ENCODE measurements around the gene ACTN2. TPM values are rescaled to one million over a fixed set of nuclear protein-coding genes. Genes with fewer than 3 reads are reported as not detected.

ACTN2 gene
- not detected in 2 replicates for total RNA-seq (2014; rRNA removed; shearing (Covaris generic); ENCODE audit: low replicate concordance)

DNA sequence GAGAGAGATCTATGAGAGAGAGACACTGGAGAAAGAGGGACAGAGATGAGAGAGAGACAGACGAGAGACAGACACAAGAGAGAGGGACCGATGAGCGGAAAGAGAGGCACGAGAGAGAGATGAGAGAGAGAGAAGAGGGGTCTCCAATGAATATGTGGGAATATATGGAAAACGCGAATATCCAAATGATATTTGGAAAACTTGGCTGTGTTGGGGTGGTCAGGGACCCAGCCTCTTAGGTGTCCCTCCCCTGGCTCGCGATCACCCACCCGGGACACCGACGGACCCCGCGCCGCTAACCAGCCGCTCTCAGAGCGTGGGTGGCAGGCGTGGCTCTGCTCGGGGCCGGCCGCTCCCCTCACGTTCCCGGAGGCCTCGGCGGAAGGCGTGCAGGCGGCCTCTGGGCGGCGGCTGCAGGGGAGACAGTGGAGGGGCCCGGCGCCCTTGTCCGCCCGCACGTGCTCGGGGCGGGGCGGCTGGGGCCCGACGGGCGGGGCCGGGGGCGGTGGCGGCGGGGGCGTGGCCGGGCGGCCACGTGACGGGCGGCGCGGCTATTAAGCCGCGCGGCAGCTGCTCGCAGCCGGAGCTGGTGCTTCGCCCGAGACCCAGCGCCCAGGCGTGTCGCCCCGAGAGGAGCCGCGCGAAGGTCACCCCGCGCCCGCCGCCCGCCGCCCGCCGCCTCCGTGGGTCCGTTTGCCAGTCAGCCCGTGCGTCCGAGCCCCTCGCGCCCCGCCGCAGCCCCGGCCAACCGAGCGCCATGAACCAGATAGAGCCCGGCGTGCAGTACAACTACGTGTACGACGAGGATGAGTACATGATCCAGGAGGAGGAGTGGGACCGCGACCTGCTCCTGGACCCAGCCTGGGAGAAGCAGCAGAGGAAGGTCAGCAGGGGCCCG lies at the start of gene ACTN2:
Gene ACTN2, plus strand, starts transcription at position 583 of the 898 bp plus-strand sequence. Its CDS starts 175 bp downstream, at position 758.
- H3K9ac ChIP-seq (ENCODE audit: low read length) = no peak within 1 kb of the TSS
- H3K27me3 ChIP-seq (ENCODE audit: low read length) = no peaks in the 10 kb centered on the region
- no peaks in the 10 kb centered on the region for H4K20me1 ChIP-seq (ENCODE audit: insufficient read depth, low read depth, low read length)
- no peak within 1 kb of the TSS for H3K4me3 ChIP-seq (ENCODE audit: low read length)
- H3K4me2 ChIP-seq (ENCODE audit: low read depth, low read length, poor library complexity, severe bottlenecking) = no peak within 1 kb of the TSS
- DNase-seq = no peak
- H3K4me1 ChIP-seq (ENCODE audit: low read length) = no peaks in the 10 kb centered on the region
- no peaks in the 10 kb centered on the region for H3K9me2 ChIP-seq (replicated peaks; ENCODE audit: insufficient read depth, low read length)
- no peak within 1 kb of the TSS for H3K27ac ChIP-seq (ENCODE audit: low read length)
- H3K9me3 ChIP-seq (ENCODE audit: low read length) = no peaks in the 10 kb centered on the region
- no peaks in the 10 kb centered on the region for H3K79me2 ChIP-seq (ENCODE audit: low read length)
- H2AFZ ChIP-seq (ENCODE audit: low read length) = no peak within 1 kb of the TSS
- H3K36me3 ChIP-seq (ENCODE audit: insufficient read depth, low read length) = no peaks in the 10 kb centered on the region

DNA sequence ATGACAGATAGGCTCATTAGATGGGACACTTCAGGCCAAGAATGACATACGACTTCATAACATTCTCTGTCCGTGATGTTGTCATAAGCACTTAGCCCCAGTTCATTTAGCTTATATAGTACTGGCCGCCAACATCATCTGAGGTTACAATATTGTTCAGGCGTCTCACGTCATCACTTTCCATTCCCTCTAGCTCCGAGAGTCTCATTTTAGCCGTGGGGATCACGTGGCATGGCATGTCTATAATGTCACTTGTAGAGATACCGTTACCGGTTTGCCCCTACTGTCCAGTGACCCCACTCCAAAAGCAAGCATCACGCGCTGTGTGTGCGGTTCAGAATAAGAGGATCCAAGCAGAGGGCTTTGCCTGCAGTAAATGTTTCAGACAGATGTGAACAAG lies 47.4 kb upstream of the ACTN2 start:
- Histone ChIP-seq H3K27me3 (ENCODE audit: low read length) (no peaks in the 10 kb centered on the region), H3K36me3 (ENCODE audit: insufficient read depth, low read length) (no peaks in the 10 kb centered on the region), H2AFZ (ENCODE audit: low read length) (no peak overlapping the region), H3K4me1 (ENCODE audit: low read length) (no peaks in the 10 kb centered on the region), H4K20me1 (ENCODE audit: insufficient read depth, low read depth, low read length) (no peaks in the 10 kb centered on the region), H3K79me2 (ENCODE audit: low read length) (no peaks in the 10 kb centered on the region), H3K9me3 (ENCODE audit: low read length) (no peaks in the 10 kb centered on the region), H3K4me3 (ENCODE audit: low read length) (no peak overlapping the region), H3K27ac (ENCODE audit: low read length) (no peak overlapping the region), H3K4me2 (ENCODE audit: low read depth, low read length, poor library complexity, severe bottlenecking) (no peak overlapping the region), H3K9me2 (replicated peaks; ENCODE audit: insufficient read depth, low read length) (no peaks in the 10 kb centered on the region), H3K9ac (ENCODE audit: low read length) (no peak overlapping the region)
- DNase-seq = no peak

DNA sequence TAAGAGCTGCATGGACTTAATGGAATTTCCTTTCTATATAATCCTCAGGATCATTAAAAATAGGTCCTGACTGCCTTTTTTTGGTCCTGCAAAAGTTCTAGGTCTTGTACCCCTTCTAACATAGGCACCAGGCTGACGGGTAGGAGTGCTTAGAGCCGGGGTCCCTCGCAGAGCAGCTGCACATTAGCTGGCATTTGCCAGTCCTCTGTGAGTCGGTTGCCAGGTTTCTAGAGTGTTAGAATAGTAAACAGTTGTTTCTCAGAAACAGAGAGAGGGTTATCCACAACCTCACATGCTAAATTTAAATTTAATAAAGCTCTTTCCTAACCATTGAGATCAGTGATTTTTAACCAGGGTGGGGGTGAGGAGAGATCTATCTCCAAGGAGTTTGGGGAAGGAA lies 46.6 kb upstream of the ACTN2 start:
- Histone ChIP-seq H3K9me3 (ENCODE audit: low read length) (no peaks in the 10 kb centered on the region), H3K36me3 (ENCODE audit: insufficient read depth, low read length) (no peaks in the 10 kb centered on the region), H3K4me3 (ENCODE audit: low read length) (no peak overlapping the region), H3K4me1 (ENCODE audit: low read length) (no peaks in the 10 kb centered on the region), H3K27ac (ENCODE audit: low read length) (no peak overlapping the region), H3K9me2 (replicated peaks; ENCODE audit: insufficient read depth, low read length) (no peaks in the 10 kb centered on the region), H3K4me2 (ENCODE audit: low read depth, low read length, poor library complexity, severe bottlenecking) (no peak overlapping the region), H3K79me2 (ENCODE audit: low read length) (no peaks in the 10 kb centered on the region), H2AFZ (ENCODE audit: low read length) (no peak overlapping the region), H4K20me1 (ENCODE audit: insufficient read depth, low read depth, low read length) (no peaks in the 10 kb centered on the region), H3K27me3 (ENCODE audit: low read length) (no peaks in the 10 kb centered on the region), H3K9ac (ENCODE audit: low read length) (no peak overlapping the region)
- no peak for DNase-seq

DNA sequence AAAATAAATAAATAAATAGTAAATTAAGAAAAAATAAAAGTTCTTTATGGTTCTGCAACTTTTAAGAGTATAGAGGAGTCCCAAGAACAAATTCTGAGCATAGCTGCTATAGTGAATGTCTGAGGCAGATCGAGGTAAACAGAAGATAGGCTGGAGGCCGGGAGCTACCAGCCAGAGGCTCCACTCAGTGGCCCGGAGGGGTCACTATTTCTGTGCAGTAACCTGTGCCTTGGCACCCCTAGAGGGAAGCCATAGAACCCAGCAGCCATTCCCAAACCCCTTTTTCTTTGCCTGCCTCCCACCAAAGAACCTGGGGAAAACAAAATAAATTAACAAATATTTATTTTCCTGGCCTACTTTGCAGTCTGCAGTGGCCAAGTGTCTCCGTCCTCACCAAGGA lies 43.5 kb upstream of the ACTN2 start:
- H3K9ac ChIP-seq (ENCODE audit: low read length) = no peak overlapping the region
- H2AFZ ChIP-seq (ENCODE audit: low read length) = no peak overlapping the region
- H3K4me2 ChIP-seq (ENCODE audit: low read depth, low read length, poor library complexity, severe bottlenecking) = no peak overlapping the region

DNA sequence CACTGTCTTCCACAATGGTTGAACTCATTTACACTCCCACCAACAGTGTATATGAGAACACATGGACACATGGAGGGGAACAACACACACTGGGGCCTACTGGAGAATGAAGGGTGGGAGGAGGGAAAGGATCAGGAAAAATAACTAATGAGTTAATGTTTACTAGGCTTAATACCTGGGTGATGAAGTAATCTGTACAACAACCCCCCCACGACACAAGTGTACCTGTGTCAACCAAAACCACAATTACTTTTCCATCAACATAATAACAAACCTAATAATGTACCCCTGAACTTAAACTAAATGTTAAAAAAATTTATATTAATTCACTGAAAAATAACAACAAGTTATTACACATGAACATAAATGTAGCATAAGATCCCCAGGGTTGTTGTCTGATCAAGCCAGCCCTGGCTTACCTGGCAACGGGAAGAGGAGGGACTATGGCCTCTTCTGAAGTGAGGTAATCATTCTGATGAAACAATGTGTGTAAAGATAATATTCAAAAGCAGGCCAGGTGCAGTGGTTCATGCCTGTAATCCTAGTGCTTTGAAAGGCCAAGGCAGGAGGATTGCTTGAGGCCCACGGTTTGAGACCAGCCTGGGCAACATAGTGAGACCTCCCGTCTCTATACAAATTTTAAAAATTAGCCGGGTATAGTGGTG lies 41.2 kb upstream of the ACTN2 start:
- no peak overlapping the region for H3K4me3 ChIP-seq (ENCODE audit: low read length)
- no peaks in the 10 kb centered on the region for H3K36me3 ChIP-seq (ENCODE audit: insufficient read depth, low read length)
- no peak overlapping the region for H2AFZ ChIP-seq (ENCODE audit: low read length)
- H3K9ac ChIP-seq (ENCODE audit: low read length) = no peak overlapping the region
- no peak overlapping the region for H3K27ac ChIP-seq (ENCODE audit: low read length)
- H4K20me1 ChIP-seq (ENCODE audit: insufficient read depth, low read depth, low read length) = no peaks in the 10 kb centered on the region
- H3K9me2 ChIP-seq (replicated peaks; ENCODE audit: insufficient read depth, low read length) = no peaks in the 10 kb centered on the region
- no peaks in the 10 kb centered on the region for H3K27me3 ChIP-seq (ENCODE audit: low read length)
- H3K79me2 ChIP-seq (ENCODE audit: low read length) = no peaks in the 10 kb centered on the region
- no peak overlapping the region for H3K4me2 ChIP-seq (ENCODE audit: low read depth, low read length, poor library complexity, severe bottlenecking)
- DNase-seq = no peak
- H3K4me1 ChIP-seq (ENCODE audit: low read length) = no peaks in the 10 kb centered on the region
- H3K9me3 ChIP-seq (ENCODE audit: low read length) = no peaks in the 10 kb centered on the region

More for the DNA sequence above, 43.5 kb upstream of the ACTN2 start:
- H3K36me3 ChIP-seq (ENCODE audit: insufficient read depth, low read length) = no peaks in the 10 kb centered on the region
- no peaks in the 10 kb centered on the region for H4K20me1 ChIP-seq (ENCODE audit: insufficient read depth, low read depth, low read length)
- no peaks in the 10 kb centered on the region for H3K9me2 ChIP-seq (replicated peaks; ENCODE audit: insufficient read depth, low read length)
- no peak overlapping the region for H3K27ac ChIP-seq (ENCODE audit: low read length)
- H3K4me3 ChIP-seq (ENCODE audit: low read length) = no peak overlapping the region
- H3K27me3 ChIP-seq (ENCODE audit: low read length) = no peaks in the 10 kb centered on the region
- no peaks in the 10 kb centered on the region for H3K9me3 ChIP-seq (ENCODE audit: low read length)
- H3K79me2 ChIP-seq (ENCODE audit: low read length) = no peaks in the 10 kb centered on the region
- no peak for DNase-seq
- no peaks in the 10 kb centered on the region for H3K4me1 ChIP-seq (ENCODE audit: low read length)

DNA sequence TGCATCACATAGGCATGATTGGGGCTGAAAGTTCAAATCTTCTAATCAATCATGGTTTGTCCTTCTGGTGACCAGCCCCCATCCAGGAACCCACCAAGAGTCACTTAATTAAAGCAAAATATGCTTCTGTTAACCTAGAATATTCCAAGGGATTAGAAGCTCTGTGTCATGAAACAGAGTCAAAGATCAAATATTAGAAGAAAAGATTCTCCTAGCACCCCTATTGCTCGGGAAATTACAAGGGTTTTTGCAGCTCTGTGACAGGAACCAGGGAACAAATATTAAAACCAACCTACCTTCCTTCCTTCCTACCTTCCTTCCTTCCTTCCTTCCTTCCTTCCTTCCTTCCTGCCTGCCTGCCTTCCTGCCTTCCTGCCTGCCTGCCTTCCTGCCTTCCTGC lies 31.8 kb upstream of the ACTN2 start:
- Histone ChIP-seq H3K4me1 (ENCODE audit: low read length) (no peaks in the 10 kb centered on the region), H3K27ac (ENCODE audit: low read length) (no peak overlapping the region), H3K9ac (ENCODE audit: low read length) (no peak overlapping the region), H3K4me2 (ENCODE audit: low read depth, low read length, poor library complexity, severe bottlenecking) (no peak overlapping the region), H3K9me3 (ENCODE audit: low read length) (no peaks in the 10 kb centered on the region), H3K9me2 (replicated peaks; ENCODE audit: insufficient read depth, low read length) (no peaks in the 10 kb centered on the region), H4K20me1 (ENCODE audit: insufficient read depth, low read depth, low read length) (no peaks in the 10 kb centered on the region), H2AFZ (ENCODE audit: low read length) (no peak overlapping the region), H3K36me3 (ENCODE audit: insufficient read depth, low read length) (no peaks in the 10 kb centered on the region), H3K4me3 (ENCODE audit: low read length) (no peak overlapping the region), H3K27me3 (ENCODE audit: low read length) (no peaks in the 10 kb centered on the region), H3K79me2 (ENCODE audit: low read length) (no peaks in the 10 kb centered on the region)
- DNase-seq = no peak

DNA sequence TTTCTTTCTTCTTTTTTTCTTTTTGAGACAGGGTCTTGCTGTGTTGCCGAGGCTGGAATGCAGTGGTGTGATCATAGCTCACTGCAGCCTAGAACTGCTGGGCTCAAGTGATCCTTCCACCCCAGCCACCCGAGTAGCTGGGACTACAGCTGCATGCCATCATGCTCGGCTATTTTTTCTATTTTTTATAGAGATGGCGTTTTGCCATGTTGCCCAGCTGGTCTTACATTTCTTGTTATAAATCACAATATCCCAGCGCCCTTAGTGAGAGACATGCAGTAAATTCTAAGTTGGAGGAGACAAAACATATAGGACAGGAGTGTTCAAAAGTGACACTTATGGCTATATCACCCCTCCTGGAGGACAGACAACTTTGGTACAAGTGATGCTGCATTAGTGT lies 31.3 kb upstream of the ACTN2 start:
- H2AFZ ChIP-seq (ENCODE audit: low read length) = no peak overlapping the region
- no peak for DNase-seq

DNA sequence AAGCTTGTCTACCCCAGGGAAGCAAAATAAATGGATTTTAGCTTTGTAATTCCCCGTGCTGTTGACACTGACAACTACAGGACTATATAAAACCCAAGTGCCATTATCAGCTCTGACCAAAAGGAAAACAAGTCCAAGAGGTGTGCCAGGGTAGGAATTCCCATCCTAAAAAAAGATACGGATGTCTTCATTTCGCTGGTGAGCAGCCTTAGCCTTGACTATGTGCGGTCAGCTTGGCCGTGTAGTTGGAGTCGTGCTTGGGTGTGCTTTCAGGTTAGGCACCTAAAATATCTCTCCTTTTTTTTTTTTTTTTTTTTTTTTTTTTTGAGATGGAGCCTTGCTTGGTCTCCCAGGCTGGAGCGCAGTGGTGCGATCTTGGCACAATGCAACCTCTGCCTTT lies 28.9 kb upstream of the ACTN2 start:
- Histone ChIP-seq H3K4me1 (ENCODE audit: low read length) (no peaks in the 10 kb centered on the region), H3K9ac (ENCODE audit: low read length) (no peak overlapping the region), H3K4me3 (ENCODE audit: low read length) (no peak overlapping the region), H3K9me3 (ENCODE audit: low read length) (no peaks in the 10 kb centered on the region), H3K27ac (ENCODE audit: low read length) (no peak overlapping the region), H3K79me2 (ENCODE audit: low read length) (no peaks in the 10 kb centered on the region), H3K9me2 (replicated peaks; ENCODE audit: insufficient read depth, low read length) (no peaks in the 10 kb centered on the region), H3K27me3 (ENCODE audit: low read length) (no peaks in the 10 kb centered on the region), H4K20me1 (ENCODE audit: insufficient read depth, low read depth, low read length) (no peaks in the 10 kb centered on the region), H3K36me3 (ENCODE audit: insufficient read depth, low read length) (no peaks in the 10 kb centered on the region), H2AFZ (ENCODE audit: low read length) (no peak overlapping the region), H3K4me2 (ENCODE audit: low read depth, low read length, poor library complexity, severe bottlenecking) (no peak overlapping the region)
- no peak for DNase-seq

More for the DNA sequence above, 31.3 kb upstream of the ACTN2 start:
- Histone ChIP-seq H3K4me3 (ENCODE audit: low read length) (no peak overlapping the region), H3K27me3 (ENCODE audit: low read length) (no peaks in the 10 kb centered on the region), H3K27ac (ENCODE audit: low read length) (no peak overlapping the region), H3K9me3 (ENCODE audit: low read length) (no peaks in the 10 kb centered on the region), H3K4me2 (ENCODE audit: low read depth, low read length, poor library complexity, severe bottlenecking) (no peak overlapping the region), H3K9me2 (replicated peaks; ENCODE audit: insufficient read depth, low read length) (no peaks in the 10 kb centered on the region), H3K9ac (ENCODE audit: low read length) (no peak overlapping the region), H3K79me2 (ENCODE audit: low read length) (no peaks in the 10 kb centered on the region), H3K4me1 (ENCODE audit: low read length) (no peaks in the 10 kb centered on the region), H4K20me1 (ENCODE audit: insufficient read depth, low read depth, low read length) (no peaks in the 10 kb centered on the region), H3K36me3 (ENCODE audit: insufficient read depth, low read length) (no peaks in the 10 kb centered on the region)

Data from Karpas-422 (cell line).